ENCODE results near the gene LRRC27.

DNA sequence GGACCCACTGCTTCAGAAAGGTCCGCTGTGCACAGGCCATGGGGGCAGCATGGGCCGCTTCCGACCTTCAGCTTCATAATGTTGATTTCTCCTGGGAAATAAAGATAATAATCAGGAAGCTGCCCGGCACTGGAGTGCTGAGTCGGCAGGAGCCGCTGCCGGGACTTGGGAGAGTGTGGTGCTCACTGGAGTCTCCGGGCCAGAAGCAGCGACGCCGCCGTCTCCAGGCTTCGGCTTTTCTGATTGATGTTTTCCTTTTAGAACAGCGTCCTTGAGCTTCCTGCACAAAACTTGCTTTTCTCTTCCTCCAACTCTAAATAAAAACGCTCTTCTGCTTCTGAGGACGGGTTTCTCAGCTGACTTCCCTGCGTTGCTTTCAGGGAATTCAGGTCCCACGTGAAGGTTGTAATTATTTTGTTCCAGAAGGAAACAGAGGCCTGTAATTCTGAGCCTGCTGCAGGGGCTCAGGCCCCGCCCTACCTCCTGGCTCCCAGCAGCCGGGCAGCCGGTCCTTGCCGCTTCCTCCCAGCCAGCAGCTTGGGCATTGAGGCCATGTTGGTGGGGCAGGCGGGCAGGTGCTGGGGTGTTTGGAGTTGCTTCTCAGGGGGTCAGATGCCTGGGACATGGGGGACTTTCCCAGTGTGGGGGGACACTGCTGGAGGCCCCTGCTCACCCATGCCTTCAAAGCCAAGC lies 79.7 kb downstream of the LRRC27 start:
- TF ChIP-seq, protein P1, sequence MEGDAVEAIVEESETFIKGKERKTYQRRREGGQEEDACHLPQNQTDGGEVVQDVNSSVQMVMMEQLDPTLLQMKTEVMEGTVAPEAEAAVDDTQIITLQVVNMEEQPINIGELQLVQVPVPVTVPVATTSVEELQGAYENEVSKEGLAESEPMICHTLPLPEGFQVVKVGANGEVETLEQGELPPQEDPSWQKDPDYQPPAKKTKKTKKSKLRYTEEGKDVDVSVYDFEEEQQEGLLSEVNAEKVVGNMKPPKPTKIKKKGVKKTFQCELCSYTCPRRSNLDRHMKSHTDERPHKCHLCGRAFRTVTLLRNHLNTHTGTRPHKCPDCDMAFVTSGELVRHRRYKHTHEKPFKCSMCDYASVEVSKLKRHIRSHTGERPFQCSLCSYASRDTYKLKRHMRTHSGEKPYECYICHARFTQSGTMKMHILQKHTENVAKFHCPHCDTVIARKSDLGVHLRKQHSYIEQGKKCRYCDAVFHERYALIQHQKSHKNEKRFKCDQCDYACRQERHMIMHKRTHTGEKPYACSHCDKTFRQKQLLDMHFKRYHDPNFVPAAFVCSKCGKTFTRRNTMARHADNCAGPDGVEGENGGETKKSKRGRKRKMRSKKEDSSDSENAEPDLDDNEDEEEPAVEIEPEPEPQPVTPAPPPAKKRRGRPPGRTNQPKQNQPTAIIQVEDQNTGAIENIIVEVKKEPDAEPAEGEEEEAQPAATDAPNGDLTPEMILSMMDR (conservative IDR thresholded peaks at IDR 0.05; ENCODE audit: low read length) = no peak
- TF ChIP-seq EZH2phosphoT487 (IDR thresholded peaks at IDR 0.05; ENCODE audit: borderline replicate concordance, low read depth, low read length) = no peak
